H54 (cell line): ENCODE data around the gene ATG101.
A peak's percentile ranks its signal among the peaks of the same experiment; 100 is the strongest.

Experiments
- DNase-seq: peaks from one replicate; pipeline ENCODE4 v3.0.0; 2011; ENCODE audit warnings: low spot score, mixed read lengths; ENCODE audit not compliant: insufficient read length
- FAIRE-seq: peaks from 3 replicates; lab custom pipeline; 2011; peaks lifted over from hg19 to GRCh38; lab: Jason Lieb, UNC
- POLR2A ChIP-seq: IDR thresholded peaks from 2 replicates; pipeline ENCODE4 v1.6.1; 2011; ENCODE audit warnings: low read depth, mild to moderate bottlenecking, low read length

The ATG101 gene

DNA sequence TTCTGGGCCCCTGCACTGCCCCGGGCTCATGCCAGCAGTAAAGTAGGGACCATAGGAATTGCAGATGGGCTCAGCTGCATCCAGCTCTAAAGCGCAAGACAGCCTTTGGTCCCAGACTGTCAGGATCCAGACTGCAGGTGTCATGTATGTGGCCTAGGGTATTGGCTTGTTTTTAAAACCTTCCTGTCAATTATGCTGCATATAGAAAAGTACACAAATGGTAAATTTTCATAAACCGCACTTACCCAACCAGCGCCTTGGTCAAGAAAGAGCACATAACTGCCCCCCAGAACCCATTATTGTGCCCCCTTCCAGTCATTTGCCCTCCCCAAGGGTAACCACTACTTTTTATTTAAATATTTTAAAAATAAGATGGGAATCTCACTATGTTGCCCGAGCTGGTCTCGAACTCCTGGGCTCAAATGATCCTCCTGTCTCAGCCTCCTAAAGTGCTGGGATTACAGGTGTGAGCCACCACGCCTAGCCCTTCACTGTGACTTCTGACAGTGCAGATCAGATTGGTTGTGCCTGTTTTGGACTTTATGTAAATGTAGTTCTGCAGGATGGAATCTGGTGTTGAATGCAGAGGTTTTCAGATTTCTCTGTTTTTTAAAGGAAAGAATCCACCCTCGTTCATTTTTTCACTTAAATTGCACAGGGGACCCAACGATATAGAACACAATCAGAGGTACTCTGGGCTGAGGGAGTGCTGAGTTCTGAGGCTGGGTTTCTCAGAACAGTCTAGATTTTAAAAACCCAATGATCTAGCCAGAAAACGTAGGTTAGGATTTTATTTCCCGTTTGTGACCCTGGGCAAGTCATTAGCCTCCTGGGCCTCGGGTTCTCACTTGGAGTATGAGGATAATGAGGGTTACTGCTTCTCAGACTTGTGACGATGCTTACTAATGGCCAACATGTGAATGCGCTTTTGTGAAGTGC, 11.9 kb upstream of the ATG101 start:
- no peak for TF ChIP-seq POLR2A
- FAIRE-seq (no peak), DNase-seq (no peak)

DNA sequence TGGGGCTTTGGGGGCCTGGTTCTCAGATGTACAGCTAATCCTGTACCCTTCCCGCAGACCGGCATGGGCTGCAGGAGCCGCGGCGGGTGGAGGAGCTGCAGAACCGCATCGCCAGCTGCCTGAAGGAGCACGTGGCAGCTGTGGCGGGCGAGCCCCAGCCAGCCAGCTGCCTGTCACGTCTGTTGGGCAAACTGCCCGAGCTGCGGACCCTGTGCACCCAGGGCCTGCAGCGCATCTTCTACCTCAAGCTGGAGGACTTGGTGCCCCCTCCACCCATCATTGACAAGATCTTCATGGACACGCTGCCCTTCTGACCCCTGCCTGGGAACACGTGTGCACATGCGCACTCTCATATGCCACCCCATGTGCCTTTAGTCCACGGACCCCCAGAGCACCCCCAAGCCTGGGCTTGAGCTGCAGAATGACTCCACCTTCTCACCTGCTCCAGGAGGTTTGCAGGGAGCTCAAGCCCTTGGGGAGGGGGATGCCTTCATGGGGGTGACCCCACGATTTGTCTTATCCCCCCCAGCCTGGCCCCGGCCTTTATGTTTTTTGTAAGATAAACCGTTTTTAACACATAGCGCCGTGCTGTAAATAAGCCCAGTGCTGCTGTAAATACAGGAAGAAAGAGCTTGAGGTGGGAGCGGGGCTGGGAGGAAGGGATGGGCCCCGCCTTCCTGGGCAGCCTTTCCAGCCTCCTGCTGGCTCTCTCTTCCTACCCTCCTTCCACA, 11.0 kb upstream of the ATG101 start:
- FAIRE-seq = no peak
- no peak for TF ChIP-seq POLR2A
- no peak for DNase-seq

GRCh38 chr12:52059582-52060497, 9.9 kb upstream of the ATG101 start:
- DNase-seq (no peak), FAIRE-seq (no peak)
- TF ChIP-seq POLR2A = no peak

- TF ChIP-seq POLR2A = no peak
- DNase-seq = no peak
- FAIRE-seq = no peak
Measured at GRCh38 chr12:52060498-52061177, 9.1 kb upstream of the ATG101 start.

GRCh38 chr12:52061470-52062166, 8.2 kb upstream of the ATG101 start:
- TF ChIP-seq POLR2A = no peak
- FAIRE-seq = no peak
- DNase-seq = no peak

GRCh38 chr12:52062167-52063081, 7.4 kb upstream of the ATG101 start:
- TF ChIP-seq POLR2A = no peak
- DNase-seq = no peak
- no peak for FAIRE-seq

GRCh38 chr12:52063082-52063924, 6.5 kb upstream of the ATG101 start:
- no peak for FAIRE-seq
- DNase-seq = peak; percentile 74
- no peak for TF ChIP-seq POLR2A

DNA sequence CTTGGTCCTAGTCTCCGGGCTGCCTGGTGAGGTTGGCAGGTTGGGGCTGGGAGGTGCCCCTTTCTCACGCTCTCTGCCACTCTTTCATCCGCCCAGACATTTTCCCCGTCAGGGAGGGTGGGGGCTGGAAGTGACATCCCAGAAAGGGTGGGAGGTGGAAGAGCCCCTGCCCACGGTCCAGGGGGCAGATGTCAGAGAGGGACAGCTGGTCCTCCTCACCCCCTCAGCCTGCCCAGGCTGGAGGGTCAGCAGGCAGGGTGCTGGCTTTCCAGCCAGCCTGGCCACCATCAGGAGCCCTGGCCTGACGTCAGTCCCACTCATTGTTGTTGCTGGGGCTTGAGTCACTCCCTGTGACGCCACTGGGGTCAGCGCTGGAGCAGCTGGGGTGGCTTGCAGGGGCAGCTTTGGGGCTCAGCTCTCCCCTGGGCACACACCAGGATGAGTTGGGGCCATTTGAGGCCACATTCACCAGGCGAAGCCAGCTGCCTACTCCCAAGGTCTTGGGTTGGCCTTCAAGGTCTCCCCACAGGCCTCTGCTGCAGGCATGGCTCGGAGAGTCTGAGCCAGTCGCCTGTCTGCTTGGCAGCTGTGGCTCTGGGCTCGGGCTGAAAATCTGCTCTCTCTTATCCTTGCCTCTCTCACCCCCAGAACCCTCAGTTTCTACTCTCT, 5.7 kb upstream of the ATG101 start:
- FAIRE-seq = no peak
- TF ChIP-seq POLR2A = no peak
- DNase-seq = peak; percentile 85

DNA sequence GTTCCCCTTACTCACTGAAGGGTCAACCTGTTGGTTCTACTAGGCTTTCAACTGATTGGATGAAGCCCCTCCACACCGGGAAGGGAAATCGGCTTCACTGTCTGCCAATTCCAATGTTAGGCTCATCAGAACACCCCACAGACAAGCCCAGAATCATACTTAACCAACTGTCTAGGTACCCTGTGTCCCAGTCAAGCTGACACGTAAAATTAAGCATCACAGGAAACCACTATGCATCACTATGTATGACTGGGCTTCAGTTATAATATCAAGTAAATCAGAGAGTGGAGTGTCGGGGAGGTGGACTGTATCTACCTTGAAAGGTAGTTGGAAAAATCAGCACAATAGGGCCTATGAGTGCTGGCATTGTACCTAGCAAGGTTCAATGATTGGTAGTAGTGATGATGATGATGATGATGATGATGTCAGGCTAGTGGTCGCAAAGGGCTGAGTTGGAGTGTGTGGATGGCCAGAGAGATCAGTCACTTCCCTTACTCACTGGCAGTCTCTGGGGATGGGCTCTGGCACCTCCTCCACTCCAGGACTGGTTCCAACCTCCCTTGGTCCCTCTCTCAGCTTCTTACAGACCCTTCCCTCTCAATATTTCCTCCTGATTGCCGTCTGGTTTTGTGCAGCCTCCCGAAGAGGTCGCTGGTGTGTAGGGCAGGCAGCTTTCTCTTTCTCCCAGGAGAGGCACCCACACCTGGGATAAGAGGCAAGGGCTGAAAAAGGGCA, 3.3 kb upstream of the ATG101 start:
- no peak for FAIRE-seq
- no peak for DNase-seq
- TF ChIP-seq POLR2A = no peak

DNA sequence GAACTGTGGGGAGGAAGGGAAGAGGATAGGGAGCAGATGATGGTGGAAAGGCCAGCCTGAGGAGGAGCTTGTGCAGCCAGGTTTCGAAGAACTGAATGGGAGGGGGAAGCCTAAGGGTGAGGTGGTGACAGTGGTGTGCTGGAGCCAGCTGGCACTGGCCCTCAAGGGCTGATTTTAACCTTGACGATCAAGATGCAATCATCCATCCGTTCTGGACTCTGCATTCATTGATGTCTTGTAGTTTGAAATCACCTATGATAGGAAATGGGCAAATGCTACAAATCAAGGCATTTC, 2.8 kb upstream of the ATG101 start:
- TF ChIP-seq POLR2A = no peak
- FAIRE-seq (no peak), DNase-seq (no peak)
